NCI-H146 treated with DMSO at 0.1 percent for 48 hours (cell line): Measurements from ENCODE around the gene CPT1B.

Experiments used
- DNase-seq: peaks from one replicate; lab custom pipeline; 2025; ENCODE audit not compliant: unreplicated experiment; lab: John Stamatoyannopoulos, UW

The CPT1B gene

DNA sequence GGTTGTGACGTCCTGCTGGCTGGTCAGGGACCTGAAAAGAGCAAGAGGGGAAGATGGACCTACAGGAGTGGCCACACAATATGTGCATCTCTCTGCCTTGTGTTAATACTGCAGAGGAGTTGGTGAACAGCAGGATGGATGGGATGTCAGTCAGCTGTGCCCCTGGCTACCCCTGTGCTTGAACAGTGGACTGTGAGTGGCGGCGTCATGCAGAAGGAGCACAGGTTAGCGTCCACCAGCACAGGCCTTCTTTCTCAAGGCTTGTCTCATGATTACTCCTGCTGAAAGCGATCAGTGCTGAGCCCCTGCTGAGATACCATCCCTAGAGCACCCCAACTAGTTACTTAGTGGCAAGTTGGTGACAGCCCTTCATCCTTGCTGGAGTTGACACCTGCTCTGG, 8.2 kb upstream of the CPT1B start:
- no peak for DNase-seq

DNA sequence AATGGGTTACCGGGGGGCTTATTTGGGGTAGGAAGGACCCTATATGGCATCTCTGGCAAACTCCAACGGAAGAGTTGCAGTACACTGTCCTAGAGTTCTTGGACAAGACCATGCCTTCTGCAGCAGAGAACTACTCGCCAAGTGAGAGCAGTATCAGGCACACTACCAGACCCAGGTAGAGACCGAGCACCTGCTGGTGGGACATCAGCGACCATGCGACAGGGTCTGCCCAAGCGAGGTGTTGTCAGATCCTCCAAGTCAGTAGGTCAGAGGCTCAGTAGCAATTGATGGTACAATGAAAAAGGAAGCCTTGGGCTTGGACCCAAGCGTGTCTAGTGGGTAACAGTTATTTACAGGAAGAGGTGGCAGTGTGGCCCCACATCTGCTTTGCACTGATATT, 7.6 kb upstream of the CPT1B start:
- no peak for DNase-seq

DNA sequence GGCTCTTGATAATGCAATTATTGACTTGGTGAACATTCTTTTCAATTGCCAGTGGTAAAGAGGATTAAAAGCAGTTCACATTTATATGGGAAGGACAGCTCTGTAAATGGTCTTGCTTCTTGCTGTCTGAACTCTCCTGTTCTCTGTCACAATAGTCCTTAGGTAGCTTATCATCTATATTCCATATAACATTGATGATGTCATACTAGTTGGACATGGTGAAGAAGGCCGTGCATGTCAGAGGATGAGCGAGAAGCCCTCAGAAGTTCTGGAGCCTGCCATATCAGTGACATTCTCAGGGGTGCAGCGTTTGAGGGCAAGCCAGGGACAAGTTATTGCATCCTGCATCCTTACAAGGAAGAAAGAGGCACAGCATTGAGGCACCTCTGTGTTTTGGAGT, 7.0 kb upstream of the CPT1B start:
- no peak for DNase-seq

DNA sequence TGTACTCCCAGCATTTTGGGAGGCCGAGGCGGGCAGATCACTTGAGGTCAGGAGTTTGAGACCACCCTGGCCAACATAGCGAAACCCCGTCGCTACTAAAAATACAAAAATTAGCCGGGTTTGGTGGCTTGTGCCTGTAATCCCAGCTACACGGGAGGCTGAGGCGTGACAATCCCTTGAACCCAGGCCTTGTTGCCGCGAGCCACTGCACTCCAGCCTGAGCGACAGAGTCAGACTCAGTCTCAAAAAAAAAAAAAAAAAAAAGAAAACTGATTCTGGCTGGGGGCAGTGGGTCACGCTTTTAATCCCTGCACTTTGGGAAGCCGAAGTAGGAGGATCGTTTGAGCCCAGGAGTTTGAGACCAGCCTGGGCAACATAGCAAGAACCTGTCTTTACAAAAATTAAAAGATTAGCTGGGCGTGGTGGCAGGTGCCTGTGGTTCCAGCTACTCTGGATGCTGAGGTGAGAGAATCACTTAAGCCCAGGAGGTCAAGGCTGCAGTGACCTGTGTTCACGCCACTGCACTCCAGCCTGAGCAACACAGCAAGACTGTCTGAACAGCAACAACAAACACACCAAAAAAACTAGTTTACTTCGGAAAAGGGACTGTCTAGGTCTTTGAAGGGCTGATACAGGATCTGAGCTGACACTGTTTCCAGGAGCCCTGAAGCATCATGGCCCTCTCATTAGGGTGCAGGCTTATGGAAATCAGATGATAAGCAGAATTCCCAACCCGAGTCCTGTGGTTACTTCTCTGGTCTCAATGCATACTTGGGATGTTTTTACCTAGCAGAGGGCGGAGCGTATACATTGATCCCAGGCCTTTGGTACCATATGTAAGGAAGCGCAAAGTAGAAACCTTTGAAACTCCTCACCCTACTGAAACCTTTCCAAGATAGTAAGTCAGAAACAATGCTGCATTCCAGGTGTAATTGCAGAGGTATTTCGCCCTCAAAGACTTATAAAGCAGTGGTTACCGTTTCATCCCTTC, 6.2 kb upstream of the CPT1B start:
- DNase-seq, result no peak

DNA sequence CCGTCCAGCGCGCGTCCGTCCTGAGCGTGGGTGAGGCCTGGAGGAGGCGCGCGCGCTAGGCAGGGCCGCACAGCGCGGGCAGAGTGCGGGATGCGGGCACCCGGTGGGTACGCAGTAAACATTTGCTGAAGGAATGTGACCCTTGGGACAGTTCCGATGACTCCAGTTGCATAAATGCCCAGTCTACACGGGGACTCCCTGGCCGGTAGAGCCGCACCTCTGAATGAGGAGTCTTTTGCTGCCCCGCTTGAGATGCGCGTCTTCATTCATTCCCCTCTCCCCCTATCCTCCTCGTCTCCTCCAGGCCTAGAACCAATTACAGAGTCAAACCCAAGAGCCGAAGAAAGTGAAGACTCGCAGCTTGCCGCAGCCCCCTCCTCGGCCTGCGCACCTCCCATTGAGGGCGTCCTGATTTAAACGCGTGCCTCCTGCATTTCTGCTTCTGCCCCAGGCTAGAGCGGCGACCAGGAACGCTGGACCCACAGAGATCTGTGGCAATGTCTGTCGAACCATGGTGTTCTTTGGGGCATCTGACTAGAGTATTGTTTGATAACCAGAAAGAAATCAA, 5.2 kb upstream of the CPT1B start:
- DNase-seq, result no peak

DNA sequence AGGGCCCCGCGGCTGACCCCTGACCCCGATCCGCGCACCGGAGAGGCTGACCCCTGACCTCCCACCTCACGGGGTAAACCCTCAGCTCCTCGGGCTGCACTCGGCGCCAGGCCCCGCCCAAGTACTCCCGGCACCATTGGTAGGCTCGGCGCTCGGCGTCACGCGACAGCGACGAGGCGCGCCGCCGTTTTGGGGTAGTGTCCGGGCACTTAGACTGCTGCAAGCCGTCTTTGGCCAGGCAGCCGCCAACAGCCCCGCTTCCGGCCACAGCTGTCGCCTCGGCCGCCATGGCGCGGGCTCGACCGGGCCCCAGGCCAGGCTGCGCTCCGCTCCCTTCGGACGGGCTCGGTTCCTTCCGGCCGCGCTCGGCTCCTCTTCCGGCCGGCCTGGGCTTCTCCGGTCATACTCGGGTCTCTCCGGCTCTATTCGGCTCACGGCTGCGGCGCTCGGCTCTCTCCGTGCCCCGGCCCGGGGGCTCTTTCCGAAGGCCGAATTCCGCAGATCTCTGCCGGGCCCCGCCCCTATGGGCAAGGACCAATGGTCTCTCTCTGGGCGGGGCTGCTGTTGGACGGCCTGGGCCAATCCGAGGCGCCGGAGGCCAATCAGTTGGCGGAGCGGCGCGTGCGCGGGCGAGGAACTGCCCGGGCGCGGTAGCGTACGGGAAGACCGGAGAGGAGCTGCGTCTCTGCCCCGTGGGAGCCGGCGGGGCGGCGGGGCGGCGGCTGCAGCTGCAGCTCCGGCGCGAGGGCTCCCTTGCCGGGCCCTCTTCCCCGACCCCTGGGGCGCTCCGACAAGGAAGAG, 4.5 kb upstream of the CPT1B start, which contains the start of gene CHKB:
CHKB (minus strand) TSS at position 357 of the 801 bp plus-strand sequence; CDS start at position 289, 68 bp downstream.
- peak; percentile 93 for DNase-seq

DNA sequence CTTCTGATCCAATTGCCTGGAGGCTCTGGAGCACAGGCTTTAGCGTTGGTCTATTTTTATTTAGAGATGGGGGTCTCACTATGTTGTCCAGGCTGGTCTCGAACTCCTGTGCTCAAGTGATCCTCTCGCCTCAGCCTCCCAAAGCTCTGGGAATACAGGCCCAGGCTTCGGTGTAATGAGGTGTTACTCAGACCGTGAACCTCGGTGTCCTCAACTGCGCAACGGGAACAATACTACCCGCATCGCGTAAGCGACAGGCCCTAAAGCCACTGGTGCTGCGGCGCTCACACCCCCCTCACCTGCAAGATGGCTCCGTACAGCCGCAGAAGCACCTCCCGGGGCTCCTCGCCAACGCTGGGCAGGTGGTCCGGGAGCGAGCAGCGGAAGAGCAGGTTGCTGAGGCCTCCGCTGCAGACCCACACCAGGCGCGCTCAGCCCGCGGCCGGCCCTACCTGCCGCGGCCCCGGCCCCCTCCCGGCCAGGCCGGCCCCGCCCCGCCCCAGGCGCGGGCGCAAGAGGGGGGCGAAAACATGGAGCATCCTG, 3.8 kb upstream of the CPT1B start:
- no peak for DNase-seq

DNA sequence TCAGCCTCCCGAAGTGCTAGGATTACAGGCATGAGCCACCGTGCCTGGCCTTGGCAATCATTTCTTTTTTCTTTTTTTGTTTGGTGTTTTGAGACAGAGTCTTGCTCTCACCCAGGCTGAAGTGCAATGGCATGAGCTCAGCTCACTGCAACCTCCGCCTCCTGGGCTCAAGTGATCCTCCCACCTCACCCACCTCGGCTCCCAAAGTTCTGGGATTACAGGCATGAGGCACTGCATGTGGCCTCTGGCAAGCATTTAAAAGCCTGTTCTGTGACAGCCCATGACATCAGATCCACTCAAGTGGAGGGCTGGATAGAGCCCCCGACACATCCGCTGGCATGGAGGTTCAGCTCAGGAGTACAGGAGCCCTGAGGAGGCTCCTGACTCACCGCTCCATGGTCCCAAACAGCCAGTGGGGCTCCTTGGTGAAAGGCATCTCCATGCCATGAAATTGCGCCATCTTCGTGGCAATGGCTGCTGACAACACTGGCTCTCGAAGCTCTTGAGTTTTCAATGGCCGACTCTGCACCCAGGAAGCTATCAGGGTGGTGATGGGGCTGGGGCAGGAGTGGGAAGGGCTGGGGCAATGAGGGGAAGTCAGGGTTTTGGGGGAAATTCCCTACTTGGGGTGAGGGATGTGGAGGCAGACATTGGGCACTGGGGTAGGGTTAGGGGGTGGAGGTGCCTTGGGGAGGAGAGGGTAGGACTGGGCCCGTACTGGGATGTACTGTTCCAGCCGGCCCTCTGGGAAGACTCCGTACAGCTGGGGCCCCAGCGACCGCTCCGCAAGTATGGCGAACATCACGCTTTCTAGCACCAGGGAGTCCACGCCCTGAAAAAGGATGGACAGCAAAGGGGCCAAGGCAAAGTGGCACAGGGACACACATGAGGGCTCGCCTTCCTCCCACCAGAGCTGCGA, 3.1 kb upstream of the CPT1B start:
- DNase-seq, result no peak

DNA sequence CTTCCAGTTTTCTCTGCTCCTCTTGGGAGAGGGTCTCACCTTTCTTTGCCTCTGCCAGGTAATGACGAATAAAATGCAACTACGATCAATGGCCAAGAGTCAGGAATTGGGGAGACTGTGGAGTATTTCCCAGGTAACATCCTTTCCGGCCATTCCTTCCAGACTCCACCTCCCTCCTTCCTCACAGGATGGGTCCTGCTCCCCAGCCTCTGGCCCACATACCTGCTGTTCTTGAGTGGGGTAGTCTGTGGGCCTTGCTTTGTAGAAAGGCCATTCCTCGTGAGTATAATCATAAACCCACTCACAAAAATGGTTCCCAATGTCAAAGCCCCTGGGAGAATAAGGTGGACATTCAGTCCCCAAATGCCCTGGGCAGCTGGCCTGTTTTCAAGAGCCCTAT, 1.5 kb upstream of the CPT1B start:
- no peak for DNase-seq

DNA sequence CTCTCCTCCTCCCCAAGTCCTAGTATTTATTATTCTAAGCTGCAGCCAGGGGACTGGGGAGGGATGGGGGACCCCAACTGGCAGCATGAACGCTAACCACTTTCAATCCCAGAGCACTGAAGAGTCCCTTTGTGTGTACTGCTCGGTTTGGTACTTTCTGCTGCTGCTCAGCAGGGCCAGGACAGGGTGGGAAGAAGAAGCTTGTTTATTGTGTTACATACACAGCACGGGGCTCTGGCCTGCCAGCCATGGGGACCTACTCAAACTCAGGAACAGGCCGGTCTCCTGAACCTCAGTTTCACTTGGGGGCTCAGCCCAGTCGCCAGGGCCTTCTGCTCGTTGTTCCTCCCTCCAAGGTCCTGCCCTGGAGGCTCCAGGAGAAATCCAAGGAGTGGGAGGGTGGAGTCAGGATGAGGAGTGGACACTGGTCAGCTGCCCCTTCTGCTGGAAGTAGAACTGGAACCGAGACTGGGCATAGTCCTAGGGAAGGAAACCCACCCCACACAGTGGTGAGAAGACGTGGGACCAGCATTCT, 616 bp upstream of the CPT1B start:
- no peak for DNase-seq

DNA sequence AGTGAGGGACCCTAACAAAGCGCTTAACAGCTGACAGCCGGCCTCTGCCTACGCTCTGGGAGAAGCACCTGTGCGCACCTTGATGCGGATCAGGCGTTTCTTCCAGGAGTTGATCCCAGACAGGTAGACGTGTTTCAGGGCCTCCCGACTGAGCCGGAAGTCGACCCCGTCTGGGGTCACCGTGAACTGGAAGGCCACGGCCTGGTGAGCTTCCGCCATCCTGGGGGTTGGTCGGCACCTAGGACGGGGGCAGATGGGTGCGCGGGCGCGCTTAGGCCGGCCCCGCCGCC, 585 bp downstream of the CPT1B start:
- no peak for DNase-seq

DNA sequence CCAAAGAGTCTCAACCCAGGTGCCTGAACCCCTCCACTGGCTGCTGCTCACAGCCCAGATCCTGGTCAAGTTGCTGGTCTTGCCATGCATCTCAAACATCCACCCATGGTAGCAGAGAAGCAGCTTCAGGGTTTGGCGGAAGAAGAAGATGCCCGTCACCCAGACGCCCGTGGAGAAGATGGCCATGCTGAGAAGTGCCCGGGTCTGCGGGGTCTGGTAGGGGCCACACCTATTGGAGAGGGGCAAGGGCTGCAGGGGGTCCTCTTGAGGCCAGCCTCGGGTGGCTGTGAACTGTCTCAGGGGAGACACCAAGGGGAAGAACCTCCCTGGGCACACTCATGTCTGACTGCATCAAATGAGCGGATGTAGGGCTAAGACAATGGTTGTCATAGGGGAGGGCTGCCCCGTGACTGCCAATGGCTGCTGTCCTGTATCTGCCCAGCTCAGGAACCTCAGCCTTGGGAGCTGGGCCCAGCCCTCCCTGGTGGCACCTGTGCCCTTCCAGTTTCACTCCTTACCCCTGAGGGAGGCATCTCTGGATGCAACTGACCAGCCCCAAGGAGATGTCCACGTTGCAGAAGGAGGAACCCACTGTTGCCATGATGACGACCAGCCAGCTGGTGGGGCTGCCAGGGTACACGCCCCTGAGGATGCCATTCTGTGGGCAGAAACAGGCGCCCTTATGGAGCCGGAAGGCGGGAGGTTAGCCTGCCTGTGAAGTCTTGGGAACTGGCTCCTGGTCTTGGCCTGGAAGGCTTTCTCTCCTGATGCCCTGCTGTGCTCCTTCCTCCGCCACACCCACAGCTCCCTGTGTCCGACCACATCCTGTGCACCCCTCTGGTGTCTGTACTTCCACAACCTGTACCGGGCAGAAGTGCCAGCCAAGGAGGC, 1.2 kb downstream of the CPT1B start:
- no peak for DNase-seq

DNA sequence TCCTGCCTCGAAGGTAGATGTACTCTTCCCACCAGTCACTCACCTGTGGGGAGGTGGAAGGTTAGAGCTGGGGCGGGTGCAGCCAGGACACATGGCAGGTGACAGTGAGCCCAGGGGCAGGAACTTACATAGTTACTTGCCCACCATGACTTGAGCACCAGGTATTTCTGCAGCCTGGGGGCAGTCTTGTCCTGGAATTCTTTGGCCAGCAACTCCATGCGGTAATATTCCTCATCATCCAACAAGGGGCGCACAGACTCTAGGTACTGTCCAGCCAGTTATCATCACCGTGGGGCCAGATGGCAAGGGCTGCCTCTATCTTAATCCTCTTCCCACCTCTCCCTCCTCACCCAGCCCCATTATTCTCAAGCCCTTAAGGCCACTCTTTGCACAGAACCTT, 2.2 kb downstream of the CPT1B start:
- DNase-seq, result no peak

DNA sequence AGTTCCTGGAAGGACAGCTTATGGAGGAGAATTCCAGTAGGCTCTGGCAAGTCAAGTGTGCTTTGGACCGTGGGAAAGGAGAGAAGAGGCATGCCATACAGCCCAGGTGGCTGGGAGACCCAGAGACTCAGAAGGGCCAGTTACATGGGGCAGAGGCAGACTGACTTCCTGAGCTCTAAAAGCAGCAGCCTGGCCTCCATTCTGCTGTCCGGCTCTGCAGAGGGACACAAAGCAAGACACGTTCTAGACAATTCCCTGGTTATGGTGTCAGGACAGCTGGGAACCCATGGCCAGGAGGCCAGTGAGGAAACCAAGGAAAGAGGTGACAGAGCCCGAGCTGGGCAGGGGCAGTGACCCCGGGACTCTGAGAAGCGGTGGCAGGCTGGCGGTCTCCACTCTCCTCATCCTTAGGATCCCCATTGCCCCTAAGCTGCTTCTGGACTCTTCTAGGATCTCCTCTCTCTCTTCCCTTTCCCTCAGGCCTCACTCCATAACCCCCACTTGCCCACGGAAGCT, 2.7 kb downstream of the CPT1B start:
- DNase-seq, result no peak

DNA sequence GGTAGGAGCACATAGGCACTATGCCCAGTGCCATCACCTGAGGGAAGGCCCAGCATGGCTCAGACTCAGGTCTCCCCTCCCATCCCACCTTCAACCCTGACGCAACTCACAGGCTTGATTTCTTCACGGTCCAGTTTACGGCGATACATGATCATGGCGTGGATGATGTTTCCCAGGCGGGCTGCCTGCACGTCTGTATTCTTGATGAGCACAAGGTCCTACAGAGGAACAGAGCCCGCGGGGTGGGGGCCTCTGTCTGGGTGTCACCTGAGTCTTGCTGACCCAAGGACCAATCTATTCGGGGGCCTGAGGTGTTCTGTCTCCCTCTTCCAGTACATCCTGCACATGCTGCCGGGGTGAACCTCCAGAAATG, 3.9 kb downstream of the CPT1B start:
- no peak for DNase-seq

DNA sequence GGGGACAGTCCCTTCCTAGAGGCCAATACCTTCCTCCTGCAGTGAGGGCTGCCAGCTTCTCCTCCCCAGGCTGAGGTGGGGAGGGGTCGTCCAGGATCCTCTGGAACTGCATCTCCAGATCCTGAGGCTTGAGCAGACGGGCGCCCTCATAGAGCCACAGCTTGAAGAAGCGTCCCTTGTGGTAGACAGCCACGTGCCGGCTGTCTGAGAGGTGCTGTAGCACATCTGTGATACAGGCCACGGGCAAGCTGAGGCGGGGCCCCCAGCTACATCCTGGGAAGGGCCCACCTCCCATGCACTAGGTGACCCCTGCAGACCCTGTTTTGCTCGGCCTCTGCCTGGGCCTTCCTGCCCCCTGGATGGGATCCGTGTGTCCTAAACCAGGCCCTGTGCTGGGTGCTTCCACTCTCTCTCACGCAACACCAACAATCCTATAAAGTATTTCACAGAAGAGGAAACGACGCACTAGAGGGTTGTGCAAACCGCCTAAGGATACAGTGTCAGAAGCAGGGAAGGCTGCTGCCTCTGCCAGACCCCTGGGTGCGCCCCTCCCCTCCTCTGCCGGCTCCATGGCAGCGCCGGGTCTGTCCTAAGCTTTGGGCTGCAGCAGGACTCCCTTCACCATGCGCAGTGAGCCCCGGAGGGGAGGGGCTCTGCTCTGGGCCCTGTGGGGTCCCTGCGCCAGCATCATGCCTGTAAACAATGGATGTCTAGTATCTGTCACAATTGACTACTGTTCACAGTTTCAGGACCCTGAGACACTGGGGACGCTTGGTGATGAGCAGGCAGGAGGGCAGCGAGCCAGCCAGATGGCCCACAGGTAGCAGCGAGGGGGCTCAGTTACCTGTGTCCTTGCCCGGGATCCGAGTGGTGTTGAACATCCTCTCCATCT, 4.5 kb downstream of the CPT1B start:
- no peak for DNase-seq

DNA sequence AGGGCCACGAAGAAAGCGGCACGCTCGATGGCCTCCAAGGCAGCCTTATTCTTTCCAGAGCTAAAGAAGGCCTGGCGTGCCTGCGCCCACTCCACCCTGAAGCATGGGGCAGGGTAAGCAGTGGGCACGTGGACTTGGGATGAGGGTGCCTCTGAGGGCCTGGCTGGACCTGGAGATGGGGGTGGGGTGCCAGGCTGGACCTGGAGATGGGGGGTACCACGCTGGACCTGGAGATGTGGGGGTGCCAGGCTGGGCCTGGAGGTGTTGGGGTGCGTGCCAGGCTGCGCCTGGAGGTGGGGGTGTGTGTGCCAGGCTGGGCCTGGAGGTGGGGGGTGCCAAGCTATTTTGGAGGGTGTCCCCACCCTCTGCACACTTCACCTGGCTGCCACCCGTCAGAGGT, 5.3 kb downstream of the CPT1B start:
- DNase-seq, result no peak
